ENCODE data around the gene NDUFB4.

NDUFB4 gene

GRCh38 chr3:120641696-120642246 lies 45.6 kb downstream of the NDUFB4 start:
- no peak for DNase-seq

- no peak for DNase-seq
These were observed 46.3 kb downstream of the NDUFB4 start for GRCh38 chr3:120642368-120642948.

GRCh38 chr3:120645083-120645845 lies 49.1 kb downstream of the NDUFB4 start:
- no peak for DNase-seq

- DNase-seq: no peak
These were observed 50.8 kb downstream of the NDUFB4 start for GRCh38 chr3:120646771-120647432.

- no peak for DNase-seq
These were observed 52.2 kb downstream of the NDUFB4 start for GRCh38 chr3:120648290-120648689.

- no peak for DNase-seq
These were observed 53.7 kb downstream of the NDUFB4 start for GRCh38 chr3:120649830-120650233.

- DNase-seq: no peak
These were observed 54.2 kb downstream of the NDUFB4 start for GRCh38 chr3:120650311-120650710.

Data from NCI-H1417 (cell line).